ENCODE measurements around the gene ZNF770. TPM values are rescaled to one million over a fixed set of nuclear protein-coding genes. Genes with fewer than 3 reads are reported as not detected.

The ZNF770 gene
- total RNA-seq, 1 experiment from 2014 or later: 43.0 TPM

DNA sequence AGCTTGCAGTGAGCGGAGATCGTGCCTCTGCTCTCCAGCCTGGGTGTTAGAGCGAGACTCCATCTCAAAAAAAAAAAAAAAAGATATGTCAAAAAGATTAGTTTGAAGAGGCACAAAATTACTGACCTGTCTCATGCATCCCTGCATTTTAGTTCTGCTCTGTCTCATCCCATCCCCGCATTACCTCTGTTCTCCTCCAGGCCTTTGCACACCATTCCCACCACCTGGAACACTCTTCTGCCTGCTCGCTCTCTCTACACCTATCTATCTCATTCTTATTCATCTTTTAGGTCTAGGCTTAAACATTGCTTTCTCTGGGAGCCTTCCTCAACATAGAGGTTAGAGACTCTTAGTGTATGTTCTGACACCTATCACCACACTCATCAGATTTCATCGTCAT is 32.9 kb upstream of the ZNF770 start:
- DNase-seq (ENCODE audit: low read depth, low spot score) (no peak), ATAC-seq (peak; percentile 52; the same call in 1 of the 2 replicates)
- H3K27me3 ChIP-seq (ENCODE audit: control insufficient read depth, insufficient read depth, low read length): no peaks in the 10 kb centered on the region
- BruUV-seq (replicated peaks): no TSS peak
- TF ChIP-seq TCF7L2 (IDR thresholded peaks at IDR 0.05; ENCODE audit: low read depth, low read length): no peak
- in situ Hi-C loops (cut with HindIII; ENCODE audit: low pct_unique_long_range_greater_than_20kb, low sequenced_read_pairs): no loop called here
- intact Hi-C loops (cut with micrococcal nuclease; ENCODE audit: unreplicated experiment): no loop called here
- H3K27ac ChIP-seq (ENCODE audit: low read length): no peak overlapping the region
- H3K36me3 ChIP-seq (ENCODE audit: control insufficient read depth, insufficient read depth, low read length): no peaks in the 10 kb centered on the region
- H3K4me1 ChIP-seq (ENCODE audit: control insufficient read depth, insufficient read depth, low read length): no peaks in the 10 kb centered on the region
- H3K4me3 ChIP-seq (ENCODE audit: low read depth in 2 of 2, low read length in 2 of 2): no peak overlapping the region
- no peaks in the 10 kb centered on the region for H3K9me3 ChIP-seq (ENCODE audit: control insufficient read depth, insufficient read depth, low read depth, low read length)
- CTCF ChIA-PET: no interaction called here
- POLR2A ChIA-PET: no interaction called here

DNA sequence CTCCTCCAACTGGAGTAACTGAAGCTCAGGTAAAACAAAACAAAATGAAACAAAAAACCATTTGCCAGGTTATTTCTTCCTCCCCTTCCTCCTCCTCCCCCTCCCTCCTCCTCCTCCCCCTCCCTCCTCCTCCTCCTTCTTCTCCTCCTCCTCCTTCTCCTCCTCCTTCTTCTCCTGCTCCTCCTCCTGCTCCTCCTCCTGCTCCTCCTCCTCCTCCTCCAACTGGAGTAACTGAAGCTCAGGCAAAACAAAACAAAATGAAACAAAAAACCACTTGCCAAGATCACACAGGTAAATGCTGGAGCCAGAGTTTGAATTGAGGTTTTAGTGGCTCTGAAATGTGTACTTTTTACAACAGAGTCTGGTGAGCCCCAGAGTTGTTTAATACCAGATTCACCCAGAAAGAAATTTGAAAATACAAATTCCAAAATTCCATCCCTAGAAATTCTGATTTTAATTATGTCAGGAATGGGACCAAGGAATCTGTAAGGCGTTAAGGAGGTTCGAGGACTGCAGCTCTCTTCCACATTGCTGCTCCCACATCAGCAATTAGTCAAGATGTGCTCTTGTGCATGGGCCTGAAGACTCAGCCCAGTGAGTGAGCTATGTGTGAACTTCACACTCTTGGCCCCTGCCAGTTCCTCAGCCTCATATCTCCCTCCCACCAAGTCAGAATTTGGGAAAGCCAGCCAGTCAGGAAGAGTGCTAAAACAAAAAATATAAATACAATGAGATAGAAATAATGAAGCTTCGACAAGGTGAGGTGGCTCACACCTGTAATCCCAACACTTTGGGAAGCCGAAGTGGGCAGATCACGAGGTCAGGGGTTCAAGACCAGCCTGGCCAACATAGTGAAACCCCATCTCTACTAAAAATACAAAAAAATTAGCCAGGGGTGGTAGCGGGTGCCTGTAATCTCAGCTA is 31.6 kb upstream of the ZNF770 start:
- no peaks in the 10 kb centered on the region for H3K27me3 ChIP-seq (ENCODE audit: control insufficient read depth, insufficient read depth, low read length)
- H3K4me1 ChIP-seq (ENCODE audit: control insufficient read depth, insufficient read depth, low read length): no peaks in the 10 kb centered on the region
- H3K9me3 ChIP-seq (ENCODE audit: control insufficient read depth, insufficient read depth, low read depth, low read length): no peaks in the 10 kb centered on the region
- no peak for ATAC-seq
- ChIA-PET CTCF (interaction anchor here (0.6 kb wide), 1 partner anchor 18 kb away, joined by 3 read pairs; no protein-coding TSS in a partner anchor), POLR2A (no interaction called here)
- H3K27ac ChIP-seq (ENCODE audit: low read length): no peak overlapping the region
- DNase-seq (ENCODE audit: low read depth, low spot score): no peak
- no peak overlapping the region for H3K4me3 ChIP-seq (ENCODE audit: low read depth in 2 of 2, low read length in 2 of 2)
- TF ChIP-seq, protein P1, sequence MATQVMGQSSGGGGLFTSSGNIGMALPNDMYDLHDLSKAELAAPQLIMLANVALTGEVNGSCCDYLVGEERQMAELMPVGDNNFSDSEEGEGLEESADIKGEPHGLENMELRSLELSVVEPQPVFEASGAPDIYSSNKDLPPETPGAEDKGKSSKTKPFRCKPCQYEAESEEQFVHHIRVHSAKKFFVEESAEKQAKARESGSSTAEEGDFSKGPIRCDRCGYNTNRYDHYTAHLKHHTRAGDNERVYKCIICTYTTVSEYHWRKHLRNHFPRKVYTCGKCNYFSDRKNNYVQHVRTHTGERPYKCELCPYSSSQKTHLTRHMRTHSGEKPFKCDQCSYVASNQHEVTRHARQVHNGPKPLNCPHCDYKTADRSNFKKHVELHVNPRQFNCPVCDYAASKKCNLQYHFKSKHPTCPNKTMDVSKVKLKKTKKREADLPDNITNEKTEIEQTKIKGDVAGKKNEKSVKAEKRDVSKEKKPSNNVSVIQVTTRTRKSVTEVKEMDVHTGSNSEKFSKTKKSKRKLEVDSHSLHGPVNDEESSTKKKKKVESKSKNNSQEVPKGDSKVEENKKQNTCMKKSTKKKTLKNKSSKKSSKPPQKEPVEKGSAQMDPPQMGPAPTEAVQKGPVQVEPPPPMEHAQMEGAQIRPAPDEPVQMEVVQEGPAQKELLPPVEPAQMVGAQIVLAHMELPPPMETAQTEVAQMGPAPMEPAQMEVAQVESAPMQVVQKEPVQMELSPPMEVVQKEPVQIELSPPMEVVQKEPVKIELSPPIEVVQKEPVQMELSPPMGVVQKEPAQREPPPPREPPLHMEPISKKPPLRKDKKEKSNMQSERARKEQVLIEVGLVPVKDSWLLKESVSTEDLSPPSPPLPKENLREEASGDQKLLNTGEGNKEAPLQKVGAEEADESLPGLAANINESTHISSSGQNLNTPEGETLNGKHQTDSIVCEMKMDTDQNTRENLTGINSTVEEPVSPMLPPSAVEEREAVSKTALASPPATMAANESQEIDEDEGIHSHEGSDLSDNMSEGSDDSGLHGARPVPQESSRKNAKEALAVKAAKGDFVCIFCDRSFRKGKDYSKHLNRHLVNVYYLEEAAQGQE (IDR thresholded peaks at IDR 0.05; ENCODE audit: insufficient read depth in 1 of 2, low read depth in 2 of 2, low read length in 1 of 2): no peak
- TF ChIP-seq SIN3A (IDR thresholded peaks at IDR 0.05; ENCODE audit: borderline replicate concordance, insufficient read depth, low read depth, low read length): no peak
- TF ChIP-seq, protein P2, sequence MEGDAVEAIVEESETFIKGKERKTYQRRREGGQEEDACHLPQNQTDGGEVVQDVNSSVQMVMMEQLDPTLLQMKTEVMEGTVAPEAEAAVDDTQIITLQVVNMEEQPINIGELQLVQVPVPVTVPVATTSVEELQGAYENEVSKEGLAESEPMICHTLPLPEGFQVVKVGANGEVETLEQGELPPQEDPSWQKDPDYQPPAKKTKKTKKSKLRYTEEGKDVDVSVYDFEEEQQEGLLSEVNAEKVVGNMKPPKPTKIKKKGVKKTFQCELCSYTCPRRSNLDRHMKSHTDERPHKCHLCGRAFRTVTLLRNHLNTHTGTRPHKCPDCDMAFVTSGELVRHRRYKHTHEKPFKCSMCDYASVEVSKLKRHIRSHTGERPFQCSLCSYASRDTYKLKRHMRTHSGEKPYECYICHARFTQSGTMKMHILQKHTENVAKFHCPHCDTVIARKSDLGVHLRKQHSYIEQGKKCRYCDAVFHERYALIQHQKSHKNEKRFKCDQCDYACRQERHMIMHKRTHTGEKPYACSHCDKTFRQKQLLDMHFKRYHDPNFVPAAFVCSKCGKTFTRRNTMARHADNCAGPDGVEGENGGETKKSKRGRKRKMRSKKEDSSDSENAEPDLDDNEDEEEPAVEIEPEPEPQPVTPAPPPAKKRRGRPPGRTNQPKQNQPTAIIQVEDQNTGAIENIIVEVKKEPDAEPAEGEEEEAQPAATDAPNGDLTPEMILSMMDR (IDR thresholded peaks at IDR 0.05): no peak
- H3K36me3 ChIP-seq (ENCODE audit: control insufficient read depth, insufficient read depth, low read length): no peaks in the 10 kb centered on the region
- in situ Hi-C loops (cut with HindIII; ENCODE audit: low pct_unique_long_range_greater_than_20kb, low sequenced_read_pairs) (no loop called here), intact Hi-C loops (cut with micrococcal nuclease; ENCODE audit: unreplicated experiment) (no loop called here)
- no TSS peak for BruUV-seq (replicated peaks)

DNA sequence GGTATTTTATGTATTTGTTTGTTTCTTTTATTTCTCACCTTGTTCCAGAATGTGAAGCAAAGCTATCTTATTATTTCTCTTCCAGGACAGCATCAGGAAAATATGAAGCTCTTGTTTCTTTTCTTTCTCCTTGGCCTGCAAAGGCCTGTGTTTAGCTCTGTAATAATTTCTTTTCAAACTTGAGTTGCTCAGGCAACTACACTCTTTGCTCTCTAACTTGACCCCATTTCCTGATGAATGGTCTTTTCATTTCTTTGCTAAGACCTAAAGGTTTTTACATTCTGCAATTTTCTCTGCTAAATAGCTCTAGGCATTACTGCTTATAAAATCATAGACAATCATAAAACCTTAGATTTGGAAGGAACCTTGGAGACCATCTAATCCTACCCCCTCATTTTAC is 26.2 kb upstream of the ZNF770 start:
- intact Hi-C loops (cut with micrococcal nuclease; ENCODE audit: unreplicated experiment): no loop called here
- in situ Hi-C loops (cut with HindIII; ENCODE audit: low pct_unique_long_range_greater_than_20kb, low sequenced_read_pairs): no loop called here
- Histone ChIP-seq H3K27me3 (ENCODE audit: control insufficient read depth, insufficient read depth, low read length) (no peaks in the 10 kb centered on the region), H3K9me3 (ENCODE audit: control insufficient read depth, insufficient read depth, low read depth, low read length) (no peaks in the 10 kb centered on the region), H3K4me1 (ENCODE audit: control insufficient read depth, insufficient read depth, low read length) (no peaks in the 10 kb centered on the region), H3K27ac (ENCODE audit: low read length) (no peak overlapping the region), H3K4me3 (ENCODE audit: low read depth in 2 of 2, low read length in 2 of 2) (no peak overlapping the region), H3K36me3 (ENCODE audit: control insufficient read depth, insufficient read depth, low read length) (no peaks in the 10 kb centered on the region)
- ATAC-seq (no peak), DNase-seq (ENCODE audit: low read depth, low spot score) (no peak)
- TF ChIP-seq, protein P1 (IDR thresholded peaks at IDR 0.05; ENCODE audit: insufficient read depth in 1 of 2, low read depth in 2 of 2, low read length in 1 of 2): no peak
- TF ChIP-seq SIN3A (IDR thresholded peaks at IDR 0.05; ENCODE audit: borderline replicate concordance, insufficient read depth, low read depth, low read length) (no peak), POLR2AphosphoS5 (IDR thresholded peaks at IDR 0.05; ENCODE audit: low read depth, low read length) (no peak), TCF7L2 (IDR thresholded peaks at IDR 0.05; ENCODE audit: low read depth, low read length) (no peak)
- TF ChIP-seq, protein P2 (IDR thresholded peaks at IDR 0.05): no peak
- no TSS peak for BruUV-seq (replicated peaks)
- CTCF ChIA-PET: no interaction called here
- POLR2A ChIA-PET: no interaction called here
